ENCODE results near the gene PTPRD.

DNA sequence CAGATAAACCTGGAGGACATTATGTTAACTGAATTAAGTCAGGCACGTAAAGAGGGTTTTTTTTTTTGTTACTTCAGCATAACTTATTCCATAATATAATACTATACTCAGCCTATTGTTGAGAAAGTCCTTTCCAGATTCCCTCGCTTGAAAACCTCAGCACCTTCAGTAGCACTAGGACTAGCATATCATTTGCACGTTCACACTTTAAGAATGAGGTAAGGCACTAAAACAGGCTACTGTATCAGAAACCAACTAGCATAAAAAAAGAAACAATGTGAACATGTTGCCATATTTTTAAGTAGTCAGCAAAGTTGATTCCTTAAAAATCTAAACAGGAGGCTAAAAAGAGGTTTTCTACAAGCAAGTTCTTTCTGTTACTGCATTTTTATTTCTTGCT, 504.0 kb downstream of the PTPRD start:
- TF ChIP-seq, protein P1, sequence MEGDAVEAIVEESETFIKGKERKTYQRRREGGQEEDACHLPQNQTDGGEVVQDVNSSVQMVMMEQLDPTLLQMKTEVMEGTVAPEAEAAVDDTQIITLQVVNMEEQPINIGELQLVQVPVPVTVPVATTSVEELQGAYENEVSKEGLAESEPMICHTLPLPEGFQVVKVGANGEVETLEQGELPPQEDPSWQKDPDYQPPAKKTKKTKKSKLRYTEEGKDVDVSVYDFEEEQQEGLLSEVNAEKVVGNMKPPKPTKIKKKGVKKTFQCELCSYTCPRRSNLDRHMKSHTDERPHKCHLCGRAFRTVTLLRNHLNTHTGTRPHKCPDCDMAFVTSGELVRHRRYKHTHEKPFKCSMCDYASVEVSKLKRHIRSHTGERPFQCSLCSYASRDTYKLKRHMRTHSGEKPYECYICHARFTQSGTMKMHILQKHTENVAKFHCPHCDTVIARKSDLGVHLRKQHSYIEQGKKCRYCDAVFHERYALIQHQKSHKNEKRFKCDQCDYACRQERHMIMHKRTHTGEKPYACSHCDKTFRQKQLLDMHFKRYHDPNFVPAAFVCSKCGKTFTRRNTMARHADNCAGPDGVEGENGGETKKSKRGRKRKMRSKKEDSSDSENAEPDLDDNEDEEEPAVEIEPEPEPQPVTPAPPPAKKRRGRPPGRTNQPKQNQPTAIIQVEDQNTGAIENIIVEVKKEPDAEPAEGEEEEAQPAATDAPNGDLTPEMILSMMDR (IDR thresholded peaks at IDR 0.05; ENCODE audit: low read depth, low read length, poor library complexity, severe bottlenecking): no peak
- TF ChIP-seq EZH2phosphoT487 (IDR thresholded peaks at IDR 0.05; ENCODE audit: borderline replicate concordance, low read length): no peak

All from DOHH2 (cell line).